ENCODE results near the gene DNMT3L.
"Not testable (repeated sequence)": the region's sequence is repeated elsewhere in the genome, so short reads cannot be mapped to it uniquely, and the experiment has no call there.

Gene DNMT3L

GRCh38 chr21:44286086-44286715 is 24.5 kb upstream of the DNMT3L start:
- DNase-seq (ENCODE audit: low read depth, low spot score) = no peak
- in situ Hi-C loops (cut with HindIII; ENCODE audit: low sequenced_read_pairs) = no loop called here
- no peak for TF ChIP-seq CTCF (IDR thresholded peaks at IDR 0.05; ENCODE audit: low read depth, low read length)
- no peak overlapping the region for H3K4me3 ChIP-seq (ENCODE audit: low read depth, low read length)

- no peak for TF ChIP-seq CTCF (IDR thresholded peaks at IDR 0.05; ENCODE audit: low read depth, low read length)
- in situ Hi-C loops (cut with HindIII; ENCODE audit: low sequenced_read_pairs) = no loop called here
- H3K4me3 ChIP-seq (ENCODE audit: low read depth, low read length) = no peak within 1 kb of the TSS
- DNase-seq (ENCODE audit: low read depth, low spot score) = no peak
These were observed 23.7 kb upstream of the DNMT3L start, which contains the start of gene AIRE for GRCh38 chr21:44285138-44285992. TSS of gene AIRE (plus strand) at chr21:44285876. CDS start at chr21:44286007, 131 bp downstream.

- in situ Hi-C loops (cut with HindIII; ENCODE audit: low sequenced_read_pairs) = no loop called here
- TF ChIP-seq CTCF (IDR thresholded peaks at IDR 0.05; ENCODE audit: low read depth, low read length) = no peak
- no peak overlapping the region for H3K4me3 ChIP-seq (ENCODE audit: low read depth, low read length)
- no peak for DNase-seq (ENCODE audit: low read depth, low spot score)
These were observed 22.3 kb upstream of the DNMT3L start for GRCh38 chr21:44283948-44284347.

GRCh38 chr21:44283211-44283785 is 21.6 kb upstream of the DNMT3L start:
- in situ Hi-C loops (cut with HindIII; ENCODE audit: low sequenced_read_pairs); DNase-seq (ENCODE audit: low read depth, low spot score); H3K4me3 ChIP-seq (ENCODE audit: low read depth, low read length): not testable (repeated sequence)

GRCh38 chr21:44282370-44282769 is 20.7 kb upstream of the DNMT3L start:
- in situ Hi-C loops (cut with HindIII; ENCODE audit: low sequenced_read_pairs) = no loop called here
- TF ChIP-seq CTCF (IDR thresholded peaks at IDR 0.05; ENCODE audit: low read depth, low read length) = no peak
- H3K4me3 ChIP-seq (ENCODE audit: low read depth, low read length) = no peak overlapping the region
- DNase-seq (ENCODE audit: low read depth, low spot score) = no peak

GRCh38 chr21:44281801-44282200 is 20.1 kb upstream of the DNMT3L start:
- H3K4me3 ChIP-seq (ENCODE audit: low read depth, low read length) = no peak overlapping the region
- DNase-seq (ENCODE audit: low read depth, low spot score) = no peak
- in situ Hi-C loops (cut with HindIII; ENCODE audit: low sequenced_read_pairs) = no loop called here
- no peak for TF ChIP-seq CTCF (IDR thresholded peaks at IDR 0.05; ENCODE audit: low read depth, low read length)
